Kidney tubule cell (primary cell): ENCODE data around the gene IRF2BP1.

Experiments used
- DNase-seq: peaks from one replicate; pipeline ENCODE4 v3.0.0-alpha.2; 2018; ENCODE audit warnings: low spot score

IRF2BP1 gene, protein sequence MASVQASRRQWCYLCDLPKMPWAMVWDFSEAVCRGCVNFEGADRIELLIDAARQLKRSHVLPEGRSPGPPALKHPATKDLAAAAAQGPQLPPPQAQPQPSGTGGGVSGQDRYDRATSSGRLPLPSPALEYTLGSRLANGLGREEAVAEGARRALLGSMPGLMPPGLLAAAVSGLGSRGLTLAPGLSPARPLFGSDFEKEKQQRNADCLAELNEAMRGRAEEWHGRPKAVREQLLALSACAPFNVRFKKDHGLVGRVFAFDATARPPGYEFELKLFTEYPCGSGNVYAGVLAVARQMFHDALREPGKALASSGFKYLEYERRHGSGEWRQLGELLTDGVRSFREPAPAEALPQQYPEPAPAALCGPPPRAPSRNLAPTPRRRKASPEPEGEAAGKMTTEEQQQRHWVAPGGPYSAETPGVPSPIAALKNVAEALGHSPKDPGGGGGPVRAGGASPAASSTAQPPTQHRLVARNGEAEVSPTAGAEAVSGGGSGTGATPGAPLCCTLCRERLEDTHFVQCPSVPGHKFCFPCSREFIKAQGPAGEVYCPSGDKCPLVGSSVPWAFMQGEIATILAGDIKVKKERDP

DNA sequence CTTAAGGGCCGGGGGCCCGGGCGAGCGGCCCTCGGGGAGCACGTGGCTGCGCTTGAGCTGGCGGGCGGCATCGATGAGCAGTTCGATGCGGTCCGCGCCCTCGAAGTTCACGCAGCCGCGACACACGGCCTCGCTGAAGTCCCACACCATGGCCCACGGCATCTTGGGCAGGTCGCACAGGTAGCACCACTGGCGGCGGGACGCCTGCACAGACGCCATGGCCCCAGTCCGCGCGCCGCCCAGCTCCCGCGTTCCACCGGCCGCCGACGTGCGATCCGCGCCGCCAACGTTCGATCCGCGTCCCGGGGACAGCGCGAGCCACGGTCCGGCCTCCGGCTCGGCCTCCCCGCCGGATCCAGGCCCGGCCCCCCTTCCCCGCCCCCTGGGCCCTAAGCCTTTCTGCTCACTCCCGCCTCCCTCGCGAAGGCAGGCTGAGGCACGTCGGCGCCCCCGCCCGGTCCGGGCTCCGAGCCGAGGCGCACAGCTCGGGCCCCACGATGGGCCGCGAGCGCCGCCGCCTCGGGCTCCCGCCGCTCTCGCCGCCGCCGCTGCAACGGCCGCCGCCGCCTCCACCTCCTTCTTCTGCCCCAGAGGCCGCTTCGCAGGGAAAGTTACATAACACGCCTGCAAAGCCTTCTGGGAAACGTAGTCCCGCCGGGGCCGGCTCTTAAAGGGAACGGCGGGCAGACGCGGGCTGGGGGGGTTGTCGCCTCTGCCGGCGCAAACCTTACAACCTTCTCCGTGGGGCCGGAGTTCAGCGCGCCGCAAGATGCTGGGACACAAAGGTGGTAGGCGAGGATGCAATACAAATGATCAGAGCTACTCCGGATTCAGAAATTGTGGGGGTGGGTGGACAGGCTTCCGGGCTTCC is at the start of gene IRF2BP1:
Gene IRF2BP1 (minus strand): TSS at position 586 of the 871 bp plus-strand sequence. CDS start 367 bp downstream, at position 219.
- peak; percentile 92 for DNase-seq

- no peak for DNase-seq
These were observed 49.3 kb upstream of the IRF2BP1 start for GRCh38 chr19:45935267-45935666.

DNA sequence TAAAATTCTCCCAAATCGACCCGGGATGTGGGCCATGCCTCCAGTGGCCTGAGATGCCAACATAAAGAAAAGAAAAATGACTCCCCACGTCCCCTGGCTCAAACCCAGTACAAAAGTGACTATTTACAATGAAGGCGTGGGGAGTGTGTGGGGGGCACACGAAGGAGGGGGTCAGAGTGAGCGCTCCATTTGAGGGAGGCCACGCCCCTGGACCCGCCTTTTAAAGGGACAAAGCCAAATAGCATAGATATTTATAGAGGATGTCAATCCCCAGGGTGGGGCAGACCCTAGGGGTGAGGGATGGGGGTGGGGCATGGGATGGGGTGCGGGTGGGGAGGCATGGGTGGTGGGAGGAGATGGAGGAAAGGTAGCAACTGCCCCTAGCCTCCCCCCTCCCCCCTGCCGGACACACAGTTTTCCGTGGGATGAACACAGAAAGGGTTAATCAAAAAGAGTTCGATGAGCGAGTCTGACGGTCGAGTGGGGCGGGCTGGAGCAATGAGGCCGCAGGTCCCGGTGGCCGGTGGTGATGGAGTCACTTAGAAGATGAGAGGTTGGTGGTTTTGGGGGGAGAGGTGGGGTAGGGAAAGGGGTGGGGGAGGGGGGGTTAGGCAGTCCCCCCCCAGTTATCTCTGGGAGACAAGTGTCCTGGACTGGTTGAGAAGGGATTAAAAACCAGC is 48.8 kb upstream of the IRF2BP1 start:
- DNase-seq: no peak

GRCh38 chr19:45933759-45934158 is 47.8 kb upstream of the IRF2BP1 start:
- no peak for DNase-seq

- no peak for DNase-seq
These were observed 45.1 kb upstream of the IRF2BP1 start for GRCh38 chr19:45931055-45931454.

GRCh38 chr19:45929247-45929646 is 43.3 kb upstream of the IRF2BP1 start:
- DNase-seq: no peak

DNA sequence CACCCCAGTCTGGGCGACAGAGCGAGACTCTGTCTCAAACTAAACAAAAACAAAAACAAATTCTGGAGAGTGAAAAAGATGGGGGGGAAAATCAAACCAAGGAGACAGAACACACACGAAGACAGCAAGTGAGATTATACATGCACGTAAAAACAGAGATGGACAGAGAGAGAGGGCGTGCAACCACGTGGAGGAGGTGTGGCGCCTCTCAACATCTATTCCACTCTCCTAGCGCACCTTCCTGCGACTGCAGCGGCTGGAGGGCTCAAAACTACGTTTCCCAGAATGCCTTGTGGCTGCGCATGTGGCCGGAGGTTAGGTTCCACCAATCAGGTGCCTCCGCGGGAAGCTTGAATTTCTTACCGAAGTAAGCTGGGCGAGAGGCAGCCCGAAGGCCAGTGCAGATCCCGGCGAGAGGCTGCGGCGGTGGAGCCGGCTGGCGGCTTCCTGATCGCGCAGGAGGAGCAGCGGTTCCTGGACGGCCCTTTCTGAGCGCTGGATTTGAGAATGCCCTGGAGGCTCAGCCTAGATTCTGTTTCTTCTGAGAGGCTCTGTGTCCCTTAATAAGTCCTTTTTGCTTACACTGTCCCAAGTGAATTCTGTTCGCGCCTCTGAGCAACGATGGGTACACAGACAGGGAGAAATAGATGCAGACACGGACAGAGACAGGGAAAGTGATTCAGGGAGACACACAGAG is 41.8 kb upstream of the IRF2BP1 start:
- DNase-seq: peak; percentile 89

DNA sequence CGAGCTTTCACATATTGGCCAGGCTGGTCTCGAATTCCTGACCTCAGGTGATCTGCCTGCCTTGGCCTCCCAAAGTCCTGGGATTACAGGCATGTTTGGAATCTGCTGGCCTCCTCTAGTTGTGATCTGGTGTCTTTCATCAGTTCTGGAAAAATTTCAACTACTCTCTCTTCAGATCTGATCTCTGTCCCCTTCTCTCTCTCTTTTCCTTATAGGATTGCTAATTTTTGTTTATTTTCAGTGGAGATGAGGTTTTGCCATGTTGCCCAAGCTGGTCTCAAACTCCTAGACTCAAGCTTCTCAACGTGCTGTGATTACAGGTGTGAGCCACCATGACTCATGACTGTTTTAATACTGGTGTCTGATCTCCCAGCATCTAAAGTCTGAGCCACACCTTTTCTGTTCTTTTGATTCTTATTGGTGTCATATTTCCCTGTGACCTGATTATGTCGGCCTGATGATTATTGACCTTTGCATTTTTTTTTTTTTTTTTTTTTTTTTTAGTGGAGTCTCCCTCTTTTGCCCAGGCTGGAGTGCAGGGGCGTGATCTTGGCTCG is 39.0 kb upstream of the IRF2BP1 start:
- DNase-seq: no peak

DNA sequence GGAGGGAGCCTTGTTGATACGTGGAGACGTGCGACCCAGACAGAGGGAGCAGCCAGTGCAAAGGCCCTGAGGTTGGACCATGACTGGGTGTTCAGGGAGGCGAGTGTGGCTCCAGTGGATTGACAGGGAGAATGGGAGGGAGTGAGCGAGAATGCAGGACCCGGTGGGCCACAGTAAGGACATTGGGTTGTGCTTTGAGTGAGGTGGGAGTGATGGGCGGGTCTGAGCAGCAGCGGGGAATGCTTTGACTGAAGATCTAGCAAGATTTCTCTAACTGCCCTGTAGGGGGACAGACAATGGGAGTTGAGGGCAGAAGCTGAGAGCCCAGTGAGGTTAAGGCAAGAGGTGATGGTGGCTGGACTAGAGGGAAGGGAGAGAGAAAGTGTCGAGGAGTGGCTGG is 36.3 kb upstream of the IRF2BP1 start:
- DNase-seq: no peak

DNA sequence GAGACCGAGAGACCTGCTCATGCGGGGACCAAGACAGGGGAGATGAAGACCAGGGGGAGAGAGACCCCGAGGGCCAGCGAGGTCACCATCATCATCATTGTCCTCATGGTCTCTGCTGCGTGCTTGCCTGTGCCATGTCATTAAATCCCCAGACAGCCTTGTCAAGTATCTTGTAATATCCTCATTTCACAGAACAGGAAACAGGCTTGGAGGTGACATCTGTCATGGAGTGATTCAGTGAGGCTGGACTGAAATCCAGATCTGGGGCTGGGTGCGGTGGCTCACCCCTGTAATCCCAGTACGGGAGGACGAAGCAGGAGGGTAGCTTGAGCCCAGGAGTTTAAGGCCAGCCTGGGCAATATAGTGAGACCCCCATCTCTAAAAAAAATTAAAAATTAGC is 34.5 kb upstream of the IRF2BP1 start:
- DNase-seq: no peak

DNA sequence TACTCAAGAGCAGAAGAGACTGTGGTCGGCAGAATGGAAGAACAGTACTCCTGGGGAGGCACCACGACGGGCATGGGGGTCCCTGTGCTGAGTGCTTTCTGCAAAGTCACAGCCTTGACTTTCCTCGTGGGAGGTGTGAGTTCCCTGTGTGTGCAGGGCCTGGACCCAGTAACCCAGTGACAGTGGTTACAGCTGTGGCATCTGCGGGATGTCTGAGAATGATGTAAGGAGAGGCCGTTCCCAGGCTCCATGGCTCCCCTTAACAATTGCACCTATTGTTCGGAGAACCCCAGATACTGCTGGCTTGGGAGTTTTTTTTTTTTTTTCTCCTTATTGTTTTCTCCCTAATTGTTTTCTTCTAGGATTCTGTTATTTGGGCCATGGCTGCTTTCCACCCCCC is 33.7 kb upstream of the IRF2BP1 start:
- DNase-seq: no peak

DNA sequence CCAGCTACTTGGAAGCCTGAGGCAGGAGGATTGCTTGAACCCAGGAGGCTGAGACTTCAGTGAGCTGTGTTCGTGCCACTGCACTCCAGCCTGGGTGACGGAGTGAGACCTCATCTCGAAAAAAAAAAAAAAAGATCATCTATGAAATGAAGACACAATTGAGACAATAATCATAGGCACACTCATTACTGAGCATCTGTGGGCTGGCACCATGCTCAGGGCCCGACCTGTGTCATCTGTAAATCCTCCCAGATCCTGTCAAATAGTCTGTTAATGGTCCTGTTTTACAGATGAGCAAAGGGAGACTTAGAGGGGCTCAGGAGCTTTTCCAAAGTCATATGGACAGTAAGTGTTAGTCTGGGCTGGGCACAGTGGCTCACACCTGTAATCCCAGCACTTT is 32.8 kb upstream of the IRF2BP1 start:
- DNase-seq: no peak

DNA sequence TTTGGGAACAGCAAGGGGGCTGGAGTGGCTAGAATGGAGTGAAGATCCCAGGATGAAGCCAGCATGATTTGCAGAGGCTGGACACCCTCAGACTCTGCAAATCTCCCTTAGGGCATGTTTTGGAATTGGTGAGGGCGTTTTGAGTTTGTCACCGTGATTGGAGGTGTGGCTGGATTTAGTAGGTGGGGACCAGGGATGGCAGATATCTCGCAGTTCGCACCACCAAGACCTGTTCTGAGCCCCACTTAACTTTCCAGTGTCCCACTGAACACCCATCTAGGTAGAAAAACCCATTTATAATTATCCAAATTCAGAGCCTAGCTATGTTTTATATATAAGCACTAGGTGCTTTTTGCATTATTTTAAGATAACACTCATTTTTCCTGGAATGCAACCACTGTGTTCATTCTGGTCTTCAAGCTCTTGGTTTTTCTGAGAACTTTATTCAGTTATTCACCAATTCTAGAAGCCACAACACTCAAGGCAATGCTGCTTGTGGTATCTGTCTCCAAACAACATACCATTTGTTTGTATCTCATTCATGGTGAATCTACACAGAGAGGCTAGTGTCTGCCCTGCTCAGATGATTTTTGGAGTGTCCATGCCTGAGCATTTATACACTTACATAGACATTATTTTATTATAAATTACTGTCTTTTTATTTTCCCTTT is 31.6 kb upstream of the IRF2BP1 start:
- no peak for DNase-seq

DNA sequence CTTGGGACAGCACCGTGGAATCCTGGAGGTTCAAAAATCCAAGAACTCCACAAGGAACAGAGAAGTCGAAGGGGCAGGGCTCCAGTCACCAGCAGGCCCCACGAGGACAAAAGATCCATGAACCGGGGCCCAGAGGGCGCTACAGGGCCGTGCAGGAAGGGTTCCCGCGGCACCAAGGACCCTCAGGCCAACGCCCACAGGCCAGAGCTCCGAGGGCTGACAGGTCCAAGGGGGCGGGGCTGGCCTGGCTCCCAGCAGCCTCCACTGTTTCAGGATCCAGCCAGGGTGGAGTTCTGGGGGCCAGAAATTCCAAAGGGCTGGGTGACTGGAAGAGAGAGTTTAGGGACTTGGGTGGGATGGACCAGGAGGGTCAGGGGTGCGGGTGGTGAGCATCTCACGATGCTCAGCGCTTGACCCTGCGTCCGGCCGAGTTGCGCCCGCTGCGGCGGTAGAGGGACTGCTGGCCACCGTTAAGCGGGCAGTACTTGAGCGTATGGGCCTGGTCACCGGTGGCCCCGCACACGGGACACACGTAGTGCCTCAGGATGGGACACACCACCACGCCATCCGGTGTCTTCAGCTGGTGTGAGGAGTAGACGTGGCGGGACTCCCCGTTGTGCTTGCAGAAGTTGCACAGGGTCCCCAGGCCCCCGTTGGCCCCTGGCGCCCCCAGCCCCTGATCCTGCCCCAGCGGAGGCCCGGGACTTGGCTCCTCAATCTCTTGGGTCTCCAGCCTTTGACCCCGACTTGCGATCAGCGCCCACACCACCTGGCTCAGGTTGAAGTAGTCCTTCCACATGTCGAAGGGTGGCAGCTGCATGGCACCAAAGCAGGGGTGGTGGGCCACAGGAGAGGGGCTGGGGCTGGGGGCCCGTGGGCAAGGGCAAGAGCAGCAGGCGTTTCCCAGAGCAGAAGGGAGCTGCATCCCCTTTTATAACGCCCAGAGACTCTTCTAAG is 28.2 kb upstream of the IRF2BP1 start, which contains the start of gene NANOS2:
Gene NANOS2 (minus strand): TSS at position 905 of the 957 bp plus-strand sequence. CDS start 85 bp downstream, at position 820.
- no peak for DNase-seq

GRCh38 chr19:45911291-45911690 is 25.4 kb upstream of the IRF2BP1 start:
- DNase-seq: no peak

- no peak for DNase-seq
These were observed 23.0 kb upstream of the IRF2BP1 start for GRCh38 chr19:45908956-45909355.

GRCh38 chr19:45906221-45906620 is 20.3 kb upstream of the IRF2BP1 start:
- DNase-seq: peak; percentile 60

- DNase-seq: no peak
These were observed 19.1 kb upstream of the IRF2BP1 start for GRCh38 chr19:45905011-45905410.
